Activated T-helper 1 cell treated with anti-CD3 and anti-CD28 coated beads, Interleukin-12 subunit alpha, Interleukin-12 subunit beta, Interleukin-2, Interleukin-4 antibody, amounts not matched to agents 30 ng/mL and 10 ng/mL and 1 ng/mL, durations not matched to agents 14 hours and 24 hours and 36 hours (primary cell): ENCODE results near the gene RALGPS1. TPM values are rescaled to one million over a fixed set of nuclear protein-coding genes. Genes with fewer than 3 reads are reported as not detected.

Experiments
- DNase-seq: peaks from one replicate; pipeline ENCODE4 v3.0.0; 2021; ENCODE audit warnings: low spot score
- H3K27ac Mint-ChIP-seq: one replicate; pipeline ENCODE4 v1.8.0; 2021; ENCODE audit warnings: mild to moderate bottlenecking, mixed read lengths
- H3K27me3 Mint-ChIP-seq: one replicate; pipeline ENCODE4 v1.8.0; 2022; ENCODE audit warnings: mild to moderate bottlenecking, moderate library complexity, mixed read lengths; ENCODE audit not compliant: insufficient read depth
- H3K36me3 Mint-ChIP-seq: one replicate; pipeline ENCODE4 v1.8.0; 2021; ENCODE audit warnings: low read depth, mixed read lengths
- H3K4me1 Mint-ChIP-seq: one replicate; pipeline ENCODE4 v1.8.0; 2021; ENCODE audit warnings: low read depth, mixed read lengths
- H3K4me3 Mint-ChIP-seq: one replicate; pipeline ENCODE4 v1.8.0; 2021; ENCODE audit warnings: mild to moderate bottlenecking, moderate library complexity, mixed read lengths
- H3K9me3 Mint-ChIP-seq: one replicate; pipeline ENCODE4 v1.8.0; 2021; ENCODE audit warnings: mixed read lengths
- intact Hi-C: fragments of 100-400 bp; cut with micrococcal nuclease; formaldehyde crosslinking; loops from one replicate; pipeline ENCODE4 v1.15.1; 2024
- total RNA-seq: library from RNA; stranded (reverse); gene quantifications from 2 replicates; pipeline ENCODE4 v1.2.3, GENCODE V29; 2022

RALGPS1 gene
- total RNA-seq, 1 donor from 2014 or later, result 1.4 TPM

DNA sequence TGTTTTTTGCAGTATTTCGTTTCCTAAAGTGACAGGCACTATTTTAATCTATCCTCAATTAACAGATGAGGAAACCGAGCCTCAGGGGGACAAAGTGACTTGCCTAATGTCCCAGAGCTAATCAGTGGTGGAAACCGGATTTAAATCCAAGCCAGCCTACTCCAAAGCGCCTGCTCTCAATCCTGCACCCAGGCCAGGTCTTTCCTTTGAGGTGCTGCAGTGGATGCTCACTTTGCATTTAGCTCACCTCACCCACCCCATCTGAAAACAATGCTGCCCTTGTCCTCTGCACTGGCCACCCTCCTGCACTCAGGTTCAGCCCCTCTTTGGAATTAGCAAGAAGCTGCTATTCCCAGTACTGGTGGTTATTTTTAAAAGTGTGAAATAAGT is 191.9 kb downstream of the RALGPS1 start:
- H3K4me1 Mint-ChIP-seq, result no peaks in the 10 kb centered on the region
- DNase-seq, result no peak
- H3K9me3 Mint-ChIP-seq, result no peaks in the 10 kb centered on the region
- intact Hi-C loops, result no loop called here
- H3K4me3 Mint-ChIP-seq, result no peak overlapping the region
- peaks cover 25% of the 10 kb centered on the region for H3K27me3 Mint-ChIP-seq
- H3K36me3 Mint-ChIP-seq, result no peaks in the 10 kb centered on the region
- no peak overlapping the region for H3K27ac Mint-ChIP-seq

DNA sequence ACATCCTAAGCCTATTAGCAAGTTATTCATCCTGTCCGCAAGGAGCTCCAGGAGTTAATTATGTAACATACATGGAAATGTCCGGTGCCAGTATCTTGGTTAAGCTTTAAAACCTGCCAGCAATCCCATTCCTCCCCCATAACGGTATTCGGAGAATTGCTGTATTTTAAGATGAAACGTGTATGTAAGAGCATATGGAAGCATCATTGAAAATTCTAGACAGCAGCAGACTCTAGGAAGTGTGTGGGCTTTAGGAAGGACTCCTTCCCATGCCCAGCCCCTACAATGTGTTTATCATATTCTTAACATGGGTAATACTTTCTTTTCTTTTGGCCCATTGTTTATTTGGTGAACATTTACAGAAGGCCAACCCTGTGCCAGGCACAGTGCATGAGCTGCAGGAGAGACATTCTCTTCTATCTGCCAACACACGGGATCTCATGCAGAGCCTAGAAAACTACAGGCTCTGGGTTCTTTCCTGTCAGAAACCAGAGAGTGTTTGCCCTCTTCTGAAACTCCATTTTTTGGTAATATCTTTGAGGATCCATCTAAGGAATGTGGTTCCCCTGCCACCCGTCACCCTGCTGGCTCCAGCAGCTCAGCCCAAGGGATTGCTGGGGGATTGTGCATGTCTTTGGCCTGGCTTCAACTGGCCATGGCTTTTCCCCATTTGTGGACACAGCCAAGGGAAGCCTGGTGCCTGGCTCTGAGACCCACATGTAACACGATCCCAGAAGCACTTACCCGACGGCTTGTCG is 192.8 kb downstream of the RALGPS1 start:
- Mint-ChIP-seq H3K4me1 (no peaks in the 10 kb centered on the region), H3K9me3 (no peaks in the 10 kb centered on the region), H3K27me3 (peaks cover 22% of the 10 kb centered on the region), H3K4me3 (no peak overlapping the region), H3K27ac (no peak overlapping the region), H3K36me3 (no peaks in the 10 kb centered on the region)
- intact Hi-C loops, result no loop called here
- DNase-seq, result no peak

DNA sequence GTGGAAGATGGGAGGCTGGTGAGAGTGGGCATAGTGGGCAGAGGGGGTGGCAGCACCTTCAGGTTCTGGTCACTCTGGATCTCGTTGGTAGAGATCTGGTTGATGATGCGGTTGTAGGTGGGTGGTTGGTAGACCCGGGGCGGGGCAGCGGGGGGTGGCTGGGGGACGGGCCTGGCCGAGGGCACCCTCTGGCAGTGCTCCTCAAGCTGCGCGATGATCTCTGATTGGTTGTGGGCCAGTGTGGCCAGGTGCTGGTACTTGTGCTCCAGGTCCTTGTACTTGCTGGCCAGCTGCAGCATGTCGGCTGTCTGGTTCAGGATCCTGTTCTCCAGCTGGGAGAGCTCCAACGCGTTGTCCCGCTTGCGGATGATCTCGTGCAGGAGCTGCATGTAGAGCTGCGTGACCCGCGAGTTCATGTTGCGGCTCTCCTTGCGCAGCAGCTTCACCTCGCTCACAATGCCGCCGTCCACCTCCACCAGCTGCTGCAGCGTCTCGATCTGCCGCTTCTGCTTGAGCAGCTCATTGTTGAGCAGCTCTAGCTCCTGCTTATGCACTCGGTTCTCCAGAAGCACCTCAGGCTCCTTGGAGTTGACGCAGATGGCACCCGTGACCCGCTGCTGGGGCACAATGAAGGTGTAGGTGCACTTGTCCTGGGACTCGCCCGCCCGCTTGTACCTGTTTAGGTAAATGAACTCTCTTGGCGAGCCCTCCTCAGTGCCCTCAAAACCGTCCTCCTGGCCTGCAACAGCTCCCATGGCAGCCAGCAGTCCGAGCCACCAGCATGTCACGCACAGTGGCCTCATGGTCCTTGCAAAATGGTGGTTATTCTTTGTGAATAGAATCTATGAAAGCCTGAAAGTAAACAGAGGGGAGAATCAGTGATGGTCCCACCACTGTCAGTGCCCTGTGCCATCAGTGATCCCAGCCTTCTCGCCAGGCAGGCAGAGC is 193.6 kb downstream of the RALGPS1 start:
- no peak for DNase-seq
- Mint-ChIP-seq H3K27ac (no peak overlapping the region), H3K4me1 (no peaks in the 10 kb centered on the region), H3K36me3 (no peaks in the 10 kb centered on the region), H3K4me3 (no peak overlapping the region), H3K27me3 (peaks cover 22% of the 10 kb centered on the region), H3K9me3 (no peaks in the 10 kb centered on the region)
- intact Hi-C loops, result no loop called here

DNA sequence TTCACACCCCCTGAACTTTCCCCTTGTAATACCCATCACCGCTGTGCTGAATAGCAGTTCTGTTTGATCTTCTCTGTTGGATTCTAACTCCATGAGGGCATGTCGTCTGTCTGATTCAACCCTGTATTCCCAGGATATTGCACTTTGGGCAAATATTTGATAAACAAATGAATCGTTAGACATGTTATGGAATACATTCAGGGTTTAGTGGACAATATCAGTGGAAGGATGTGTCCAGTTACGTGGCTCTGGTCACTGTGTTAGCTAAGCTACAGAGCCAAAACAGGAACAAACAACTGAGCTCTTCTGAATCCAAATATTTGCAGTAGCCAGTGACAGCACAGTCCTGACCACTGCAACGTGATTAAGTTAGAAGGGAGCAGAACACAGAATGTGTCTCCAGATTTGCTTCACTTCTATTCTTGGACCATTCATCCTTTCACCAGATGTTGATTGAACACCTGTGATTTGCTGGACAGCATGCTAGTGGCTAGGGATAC is 194.7 kb downstream of the RALGPS1 start:
- Mint-ChIP-seq H3K9me3 (no peaks in the 10 kb centered on the region), H3K27me3 (peaks cover 22% of the 10 kb centered on the region)
- intact Hi-C loops, result no loop called here

DNA sequence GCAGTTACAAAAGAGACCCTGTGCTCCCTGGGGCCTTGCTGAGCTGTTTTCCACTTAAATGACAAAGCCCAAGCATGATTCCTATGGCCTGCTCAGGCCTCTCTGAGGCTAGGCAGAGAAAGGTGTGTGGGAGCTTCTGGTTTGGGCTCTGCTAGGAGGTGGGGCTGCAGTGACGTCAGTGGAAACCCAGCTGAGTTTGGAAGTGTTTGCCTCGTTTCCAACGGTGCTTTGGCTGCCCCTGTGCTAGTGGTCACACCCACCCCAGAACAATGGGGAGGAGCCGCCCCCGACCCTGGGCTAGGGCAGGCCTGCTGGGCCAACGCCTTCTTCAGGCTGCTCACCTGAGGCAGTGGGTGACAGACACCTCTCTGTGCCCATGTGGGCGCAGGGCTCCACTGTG is 197.5 kb downstream of the RALGPS1 start:
- H3K36me3 Mint-ChIP-seq, result peaks cover 2% of the 10 kb centered on the region
- no peak overlapping the region for H3K27ac Mint-ChIP-seq
- H3K9me3 Mint-ChIP-seq, result no peaks in the 10 kb centered on the region
- intact Hi-C loops, result no loop called here
- DNase-seq, result no peak
- no peak overlapping the region for H3K4me3 Mint-ChIP-seq
- H3K27me3 Mint-ChIP-seq, result peaks cover 13% of the 10 kb centered on the region
- peaks cover 14% of the 10 kb centered on the region for H3K4me1 Mint-ChIP-seq

More for the DNA sequence above, 194.7 kb downstream of the RALGPS1 start:
- no peak overlapping the region for H3K4me3 Mint-ChIP-seq
- H3K36me3 Mint-ChIP-seq, result no peaks in the 10 kb centered on the region
- H3K4me1 Mint-ChIP-seq, result no peaks in the 10 kb centered on the region
- no peak for DNase-seq
- no peak overlapping the region for H3K27ac Mint-ChIP-seq

DNA sequence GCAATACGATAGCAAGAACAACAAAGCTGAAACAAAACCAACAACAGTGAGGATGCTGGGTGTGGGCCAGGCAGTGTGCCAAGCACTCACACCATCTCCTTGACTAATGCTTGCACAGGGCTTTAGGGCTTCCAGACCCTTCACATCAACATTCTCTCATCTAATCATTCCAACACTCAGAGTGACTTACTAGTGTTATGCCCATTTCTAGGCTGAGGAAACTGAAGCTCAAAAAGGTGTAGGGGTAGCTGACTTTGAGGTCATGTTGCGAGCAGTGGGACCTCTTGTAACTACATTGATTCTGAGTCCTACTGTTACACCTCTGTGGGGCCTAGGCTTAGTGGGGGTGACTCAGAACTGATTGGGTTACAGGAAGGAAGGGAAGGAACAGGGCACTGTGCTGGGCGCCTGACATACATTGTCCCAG is 198.2 kb downstream of the RALGPS1 start:
- Mint-ChIP-seq H3K9me3 (no peaks in the 10 kb centered on the region), H3K4me1 (peaks cover 18% of the 10 kb centered on the region), H3K27me3 (peaks cover 15% of the 10 kb centered on the region), H3K27ac (no peak overlapping the region), H3K36me3 (peaks cover 2% of the 10 kb centered on the region), H3K4me3 (no peak overlapping the region)
- no peak for DNase-seq
- intact Hi-C loops, result no loop called here

DNA sequence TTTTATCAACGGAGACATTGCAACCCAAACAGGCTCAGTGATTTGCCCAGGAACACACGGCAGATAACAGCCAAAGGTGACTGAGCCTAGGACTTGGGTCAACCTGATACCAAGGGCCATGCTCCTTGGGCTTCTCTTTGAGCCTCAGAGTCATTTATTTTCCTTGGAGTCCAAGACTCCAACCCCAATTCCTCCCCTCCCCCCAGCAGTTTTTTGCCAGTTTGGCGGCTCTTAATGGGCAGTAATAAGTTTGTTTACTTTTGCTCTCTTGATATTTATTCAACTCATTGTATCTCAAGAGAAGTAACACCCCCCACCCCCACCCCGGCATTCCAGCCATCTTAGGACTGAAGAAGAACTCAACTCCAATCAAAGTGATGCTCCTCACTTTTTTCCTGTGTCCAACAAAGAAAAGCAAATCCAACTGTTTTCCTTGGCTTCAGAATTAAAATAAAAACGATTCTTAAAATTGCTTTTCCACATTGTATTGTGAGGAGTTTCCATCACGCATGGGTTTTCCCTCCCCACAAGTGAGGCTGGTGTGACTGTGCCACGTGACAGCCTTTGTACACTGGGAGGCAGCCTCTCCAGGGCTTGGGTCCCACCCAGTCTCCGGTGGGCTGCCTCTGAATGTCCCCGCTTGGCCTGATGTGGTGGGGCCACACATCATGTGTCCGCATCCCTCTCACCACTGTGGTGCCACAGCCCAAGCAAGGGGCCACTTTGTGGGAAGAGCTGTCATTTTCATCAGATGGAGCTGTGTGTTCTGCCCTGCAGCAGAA is 198.8 kb downstream of the RALGPS1 start:
- H3K36me3 Mint-ChIP-seq, result peaks cover 2% of the 10 kb centered on the region
- H3K4me1 Mint-ChIP-seq, result peaks cover 18% of the 10 kb centered on the region
- H3K4me3 Mint-ChIP-seq, result no peak overlapping the region
- no peaks in the 10 kb centered on the region for H3K9me3 Mint-ChIP-seq
- H3K27ac Mint-ChIP-seq, result no peak overlapping the region
- peaks cover 15% of the 10 kb centered on the region for H3K27me3 Mint-ChIP-seq
- no peak for DNase-seq
- intact Hi-C loops, result no loop called here

DNA sequence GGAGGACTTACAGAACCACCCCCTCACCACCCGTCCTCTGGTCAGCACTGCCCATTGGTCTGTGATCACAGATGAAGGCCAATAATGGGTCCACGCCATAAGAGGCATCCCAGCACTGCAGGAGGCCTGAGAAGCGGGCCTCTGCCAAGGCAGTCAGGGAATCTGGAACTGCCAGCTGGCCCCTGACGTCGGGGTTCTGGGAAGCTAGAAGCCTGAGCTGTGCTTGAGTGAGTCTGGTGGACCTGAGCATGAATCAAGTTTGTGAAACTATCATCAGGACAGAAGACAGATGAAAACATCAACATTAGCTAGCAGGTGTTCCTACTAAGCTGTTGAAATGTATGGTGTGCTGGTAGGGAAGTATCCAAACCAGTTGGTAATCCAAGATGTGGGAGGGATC is 200.0 kb downstream of the RALGPS1 start:
- H3K27ac Mint-ChIP-seq, result no peak overlapping the region
- peaks cover 16% of the 10 kb centered on the region for H3K27me3 Mint-ChIP-seq
- peaks cover 2% of the 10 kb centered on the region for H3K36me3 Mint-ChIP-seq
- intact Hi-C loops, result no loop called here
- no peak overlapping the region for H3K4me3 Mint-ChIP-seq
- H3K4me1 Mint-ChIP-seq, result peaks cover 18% of the 10 kb centered on the region
- DNase-seq, result no peak
- no peaks in the 10 kb centered on the region for H3K9me3 Mint-ChIP-seq

DNA sequence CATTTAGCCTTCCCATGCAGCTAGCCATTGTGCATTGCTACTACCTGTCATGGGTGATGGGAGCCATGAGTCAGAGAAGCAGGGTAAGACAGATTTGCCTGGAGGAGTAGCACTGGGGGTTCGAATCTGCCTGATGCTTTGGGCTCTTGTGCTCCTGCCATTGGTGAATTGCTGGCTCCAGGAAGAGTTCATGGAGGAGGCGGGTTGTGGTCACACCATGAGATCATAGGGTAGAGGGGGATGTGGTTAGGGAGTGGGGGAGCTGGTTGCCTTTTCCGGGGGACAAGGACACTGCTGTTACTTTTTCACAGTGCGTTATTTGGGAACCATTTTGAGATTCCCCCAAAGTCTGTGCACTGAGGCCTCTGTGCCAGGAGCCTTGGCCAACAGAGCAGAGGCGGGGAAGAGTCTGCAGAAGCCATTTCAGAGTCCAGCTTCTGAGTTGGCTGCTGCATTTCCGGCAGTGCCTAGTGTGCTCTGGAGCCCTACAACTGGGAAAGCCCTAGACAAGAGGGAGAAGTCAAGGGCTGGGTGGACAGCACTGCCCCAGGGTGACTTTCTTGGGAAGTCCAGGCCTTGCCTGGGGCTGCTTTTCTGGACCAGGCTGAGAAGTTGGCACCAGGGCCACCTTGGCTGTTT is 201.6 kb downstream of the RALGPS1 start:
- Mint-ChIP-seq H3K4me1 (peaks cover 18% of the 10 kb centered on the region), H3K9me3 (no peaks in the 10 kb centered on the region), H3K27ac (peak overlapping the region; percentile 80), H3K27me3 (peaks cover 15% of the 10 kb centered on the region), H3K36me3 (peaks cover 2% of the 10 kb centered on the region), H3K4me3 (peak overlapping the region; percentile 56)
- DNase-seq, result no peak
- intact Hi-C loops, result no loop called here

DNA sequence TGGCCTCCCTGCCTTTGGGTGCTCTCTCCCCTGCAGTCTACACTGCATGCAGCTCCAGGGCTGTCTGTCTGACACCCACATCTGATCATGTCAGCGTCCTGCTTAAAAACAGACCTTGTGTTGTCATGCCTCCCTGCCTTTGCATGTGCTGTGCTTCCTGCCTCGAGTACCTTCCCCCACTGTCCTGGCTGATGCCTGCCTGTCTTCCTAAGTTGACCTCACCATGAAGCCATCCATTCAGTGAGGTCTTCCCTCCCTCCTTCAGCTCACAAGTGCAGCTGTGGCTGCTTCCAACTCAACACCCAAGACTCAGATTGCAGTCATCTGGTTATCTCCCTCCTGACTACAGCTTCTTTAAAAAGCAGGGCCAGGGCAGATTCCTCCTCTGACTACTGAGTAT is 202.4 kb downstream of the RALGPS1 start:
- Mint-ChIP-seq H3K9me3 (no peaks in the 10 kb centered on the region), H3K4me1 (peaks cover 18% of the 10 kb centered on the region), H3K27ac (no peak overlapping the region), H3K4me3 (peak overlapping the region; percentile 8), H3K27me3 (peaks cover 23% of the 10 kb centered on the region), H3K36me3 (peaks cover 2% of the 10 kb centered on the region)
- intact Hi-C loops, result no loop called here
- DNase-seq, result no peak

DNA sequence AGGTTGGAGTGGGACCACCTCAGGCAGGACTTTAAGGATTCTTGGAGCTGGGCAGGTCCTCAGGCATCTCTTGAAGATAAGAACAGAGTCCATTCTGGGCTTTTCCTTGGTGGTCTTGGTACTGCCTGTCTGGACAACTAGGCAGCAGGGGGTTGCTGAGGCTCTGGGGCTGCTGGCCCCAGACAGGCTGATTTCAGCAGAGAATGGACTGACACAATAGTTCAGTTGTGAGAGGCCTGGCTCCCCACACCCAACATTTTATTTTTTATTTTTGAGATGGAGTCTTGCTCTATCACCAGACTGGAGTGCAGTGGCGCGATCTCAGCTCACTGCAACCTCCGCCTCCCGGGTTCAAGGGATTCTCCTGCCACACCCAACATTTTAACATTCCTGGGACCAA is 203.2 kb downstream of the RALGPS1 start:
- DNase-seq, result no peak
- Mint-ChIP-seq H3K27ac (no peak overlapping the region), H3K4me3 (no peak overlapping the region), H3K36me3 (peaks cover 2% of the 10 kb centered on the region), H3K9me3 (no peaks in the 10 kb centered on the region), H3K4me1 (peaks cover 18% of the 10 kb centered on the region), H3K27me3 (peaks cover 27% of the 10 kb centered on the region)
- intact Hi-C loops, result no loop called here

DNA sequence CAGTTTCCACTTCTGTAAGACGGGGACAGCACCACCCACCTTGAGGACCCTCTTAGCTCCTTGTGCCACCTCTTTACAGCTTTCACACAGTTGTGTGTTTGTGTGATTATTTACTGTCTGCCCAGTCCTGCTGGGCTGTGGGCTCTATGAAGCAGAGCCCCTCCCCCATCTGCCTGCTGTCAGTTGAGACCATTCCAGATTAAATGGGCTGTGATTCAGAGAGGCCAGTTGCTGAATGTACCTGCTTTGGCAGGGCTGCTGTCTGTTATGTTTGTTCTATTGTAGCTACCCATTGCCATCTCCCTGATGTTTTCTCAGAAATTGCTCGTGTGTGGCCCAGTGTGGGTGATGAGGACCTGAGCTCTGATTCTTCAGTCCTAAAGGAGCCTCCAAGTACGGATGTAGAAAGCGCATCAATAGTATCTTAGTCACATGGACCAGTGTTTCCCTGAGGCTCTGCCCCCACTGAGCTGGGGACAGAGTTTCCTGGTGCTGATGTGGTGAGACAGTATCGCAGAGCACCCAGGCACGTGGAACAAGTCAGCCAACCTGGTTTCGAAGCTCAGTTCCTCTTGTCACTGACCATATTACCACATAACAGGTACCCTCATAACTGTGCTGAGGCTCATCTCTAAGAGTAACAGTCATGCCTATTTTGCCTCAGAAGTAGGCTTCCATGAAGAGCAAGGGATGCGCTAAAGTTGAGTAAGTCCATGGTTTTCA is 204.2 kb downstream of the RALGPS1 start:
- Mint-ChIP-seq H3K27me3 (peaks cover 36% of the 10 kb centered on the region), H3K27ac (no peak overlapping the region), H3K4me1 (peaks cover 18% of the 10 kb centered on the region), H3K9me3 (no peaks in the 10 kb centered on the region), H3K4me3 (no peak overlapping the region), H3K36me3 (peaks cover 2% of the 10 kb centered on the region)
- no peak for DNase-seq
- intact Hi-C loops, result no loop called here
